Fibroblast of lung (primary cell): ENCODE results near the gene RCOR1. TPM values are rescaled to one million over a fixed set of nuclear protein-coding genes. Genes with fewer than 3 reads are reported as not detected.

ENCODE experiments used
- DNase-seq, 2 donors: peaks; one replicate each; pipeline versions ENCODE4 v3.0.0 to v3.0.0-alpha.2; 2010; ENCODE audit warnings: low read depth in 2 of 2
- H2AFZ ChIP-seq: 2 replicates; pipeline ENCODE4 v1.5.1; 2012; ENCODE audit warnings: low read length, control low read depth, inconsistent platforms
- H3K27ac ChIP-seq: 2 replicates; pipeline ENCODE4 v1.5.1; 2011; ENCODE audit warnings: low read length, control low read depth; ENCODE audit not compliant: insufficient read depth
- H3K27me3 ChIP-seq: 2 replicates; pipeline ENCODE4 v1.5.1; 2011; ENCODE audit warnings: mild to moderate bottlenecking, low read length; ENCODE audit not compliant: control insufficient read depth, insufficient read depth
- H3K36me3 ChIP-seq: 2 replicates; pipeline ENCODE4 v1.5.1; 2011; ENCODE audit warnings: low read length; ENCODE audit not compliant: control insufficient read depth, insufficient read depth
- H3K4me1 ChIP-seq: 2 replicates; pipeline ENCODE4 v1.5.1; 2011; ENCODE audit warnings: low read length; ENCODE audit not compliant: control insufficient read depth, insufficient read depth; ENCODE audit errors: extremely low read depth
- H3K4me2 ChIP-seq: 2 replicates; pipeline ENCODE4 v1.5.1; 2011; ENCODE audit warnings: low read length, control low read depth; ENCODE audit not compliant: insufficient read depth; ENCODE audit errors: extremely low read depth
- H3K4me3 ChIP-seq, 4 experiments: fragments of 200-600 bp in 1 of 4; sonication (generic) in 1 of 4; replicated peaks in 1 of 4; 2 replicates each; pipeline ENCODE4 v1.5.1; 2011 to 2016; ENCODE audit warnings: low read length in 4 of 4, low read depth in 3 of 4, mild to moderate bottlenecking in 3 of 4, control low read depth in 2 of 4, inconsistent platforms in 1 of 4, mixed read lengths in 1 of 4; ENCODE audit not compliant: insufficient read depth in 1 of 4; ENCODE audit errors: control extremely low read depth in 1 of 4
- H3K79me2 ChIP-seq: 2 replicates; pipeline ENCODE4 v1.5.1; 2012; ENCODE audit warnings: mild to moderate bottlenecking, low read length, inconsistent platforms; ENCODE audit not compliant: control insufficient read depth, insufficient read depth
- H3K9ac ChIP-seq: 2 replicates; pipeline ENCODE4 v1.5.1; 2011; ENCODE audit warnings: mild to moderate bottlenecking, low read length, control low read depth; ENCODE audit not compliant: insufficient read depth
- H3K9me3 ChIP-seq: 2 replicates; pipeline ENCODE4 v1.5.1; 2012; ENCODE audit warnings: low read depth, low read length; ENCODE audit not compliant: control insufficient read depth, insufficient read depth
- H4K20me1 ChIP-seq: 2 replicates; pipeline ENCODE4 v1.5.1; 2011; ENCODE audit warnings: low read length; ENCODE audit not compliant: control insufficient read depth, insufficient read depth; ENCODE audit errors: extremely low read depth
- EZH2 ChIP-seq: IDR thresholded peaks from 2 replicates; pipeline ENCODE4 v1.5.1; 2012; ENCODE audit warnings: low read length, control low read depth, mild to moderate bottlenecking; ENCODE audit errors: missing control alignments
- polyA plus RNA-seq, 2 donors: library from polyadenylated mRNA; depleted of rRNA in 1 of 2; stranded (reverse) in 1 of 2; unstranded in 1 of 2; fragments of >200 nt; gene quantifications; 2 replicates each; pipeline ENCODE4 v1.2.1, GENCODE V29; 2011 to 2012; ENCODE audit warnings: missing spikeins in 1 of 2
- total RNA-seq: library from RNA; depleted of rRNA; stranded (reverse); fragments of >200 nt; gene quantifications from 2 replicates; pipeline ENCODE4 v1.2.1, GENCODE V29; 2014
- TF ChIP-seq, protein P1 (sequence below), 2 donors: IDR thresholded peaks in 1 of 2; conservative IDR thresholded peaks in 1 of 2; 1 replicate in 1 of 2; 2 replicates in 1 of 2; pipeline ENCODE4 v1.5.1; 2011 to 2012; ENCODE audit warnings: low read length in 2 of 2, control low read depth in 1 of 2, inconsistent platforms in 1 of 2, low read depth in 1 of 2, mild to moderate bottlenecking in 1 of 2

Gene RCOR1
- total and polyA plus RNA-seq, 2 donors (not counting 1 experiment from before 2014, with no cell fraction given) = 11.4 to 19.6 TPM

DNA sequence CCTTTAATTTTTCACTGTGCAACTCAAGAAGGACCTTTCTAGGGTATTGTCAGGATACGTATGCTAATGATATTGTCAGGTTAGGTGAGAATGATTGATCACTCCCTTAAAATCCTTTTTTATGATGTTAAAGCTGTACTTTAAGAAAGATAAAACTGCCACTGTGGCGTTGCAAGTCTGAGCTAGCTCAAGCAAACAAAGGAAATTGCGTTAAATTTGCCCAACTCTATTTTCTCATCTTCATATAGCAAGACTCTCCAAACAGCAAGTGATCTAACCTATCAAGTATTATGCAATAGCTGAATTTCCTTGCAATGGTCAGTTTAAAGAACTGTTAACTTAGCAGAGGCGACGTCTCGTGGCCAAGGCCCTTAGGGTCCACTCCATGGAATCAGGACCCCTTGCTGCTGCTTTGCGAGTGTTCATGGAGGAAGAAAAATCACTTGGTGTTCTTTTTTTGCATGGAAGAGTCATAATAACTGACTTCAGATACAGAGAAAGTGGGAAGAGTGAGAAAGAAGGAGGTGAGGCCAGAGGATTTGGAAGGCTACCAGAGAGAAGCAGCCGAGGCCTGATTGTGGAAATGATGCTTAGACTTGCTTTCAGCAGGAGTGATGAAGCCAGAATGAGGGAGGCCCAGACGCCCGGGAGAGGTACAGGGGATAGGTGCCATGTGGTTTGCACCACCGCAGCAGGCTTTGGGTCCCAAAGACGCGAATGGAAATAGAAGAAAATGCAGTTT lies 187.3 kb downstream of the RCOR1 start:
- Histone ChIP-seq H3K79me2 (peaks cover 31% of the 10 kb centered on the region), H3K27me3 (no peaks in the 10 kb centered on the region), H3K36me3 (no peaks in the 10 kb centered on the region), H2AFZ (no peak overlapping the region), H3K9ac (no peak overlapping the region), H3K9me3 (no peaks in the 10 kb centered on the region), H4K20me1 (no peaks in the 10 kb centered on the region), H3K4me2 (no peak overlapping the region), H3K4me1 (peaks cover 3% of the 10 kb centered on the region), H3K4me3 (peak overlapping the region in 2 of 4 experiments; percentile 72 to 92), H3K27ac (no peak overlapping the region)
- no peak for TF ChIP-seq EZH2
- TF ChIP-seq, protein P1, sequence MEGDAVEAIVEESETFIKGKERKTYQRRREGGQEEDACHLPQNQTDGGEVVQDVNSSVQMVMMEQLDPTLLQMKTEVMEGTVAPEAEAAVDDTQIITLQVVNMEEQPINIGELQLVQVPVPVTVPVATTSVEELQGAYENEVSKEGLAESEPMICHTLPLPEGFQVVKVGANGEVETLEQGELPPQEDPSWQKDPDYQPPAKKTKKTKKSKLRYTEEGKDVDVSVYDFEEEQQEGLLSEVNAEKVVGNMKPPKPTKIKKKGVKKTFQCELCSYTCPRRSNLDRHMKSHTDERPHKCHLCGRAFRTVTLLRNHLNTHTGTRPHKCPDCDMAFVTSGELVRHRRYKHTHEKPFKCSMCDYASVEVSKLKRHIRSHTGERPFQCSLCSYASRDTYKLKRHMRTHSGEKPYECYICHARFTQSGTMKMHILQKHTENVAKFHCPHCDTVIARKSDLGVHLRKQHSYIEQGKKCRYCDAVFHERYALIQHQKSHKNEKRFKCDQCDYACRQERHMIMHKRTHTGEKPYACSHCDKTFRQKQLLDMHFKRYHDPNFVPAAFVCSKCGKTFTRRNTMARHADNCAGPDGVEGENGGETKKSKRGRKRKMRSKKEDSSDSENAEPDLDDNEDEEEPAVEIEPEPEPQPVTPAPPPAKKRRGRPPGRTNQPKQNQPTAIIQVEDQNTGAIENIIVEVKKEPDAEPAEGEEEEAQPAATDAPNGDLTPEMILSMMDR (conservative IDR thresholded peaks at IDR 0.05 in 1 of 2, IDR thresholded peaks at IDR 0.05 in 1 of 2; ENCODE audit: low read depth in 1 of 2, low read length in 2 of 2) = no peak
- no peak for DNase-seq

Other genes starting within 250 kb of the RCOR1 start
- gene CINP, start 229.8 kb upstream of the RCOR1 start, total RNA-seq = 41.6 and 42.8 TPM in 2 replicates
- gene CINP, start 229.8 kb upstream of the RCOR1 start, polyA plus RNA-seq = 71.8 and 84.1 TPM in 2 replicates
- 10.3 and 17.8 TPM in 2 replicates for gene TECPR2, start 229.7 kb upstream of the RCOR1 start, total RNA-seq
- gene TECPR2, start 229.7 kb upstream of the RCOR1 start, polyA plus RNA-seq = 9.2 and 10.5 TPM in 2 replicates
- 13.6 and 22.0 TPM in 2 replicates for gene ANKRD9, start 82.9 kb upstream of the RCOR1 start, total RNA-seq
- 2.7 and 4.4 TPM in 2 replicates for gene ANKRD9, start 82.9 kb upstream of the RCOR1 start, polyA plus RNA-seq
- 14.4 and 16.2 TPM in 2 replicates for gene TRAF3, start 184.8 kb downstream of the RCOR1 start, total RNA-seq
- gene TRAF3, start 184.8 kb downstream of the RCOR1 start, polyA plus RNA-seq = 12.1 and 14.1 TPM in 2 replicates